HepG2 (cell line): ENCODE results near the gene C19orf85. TPM values are rescaled to one million over a fixed set of nuclear protein-coding genes. Genes with fewer than 3 reads are reported as not detected.

Source experiments
- ATAC-seq: fragments of 200-7000 bp; cut with Tn5 transposase; 3 replicates; pipeline ENCODE4 v1.9.1; 2020; ENCODE audit warnings: mild to moderate bottlenecking, moderate library complexity
- BruUV-seq: library from RNA; stranded (reverse); fragments of 400-500 nt; replicated peaks from 2 replicates; lab custom pipeline; 2021; lab: Mats Ljungman, UMichigan
- CTCF ChIA-PET: fragments of 300-600 bp; formaldehyde crosslinking; extraction: SDS; loops from one replicate; lab custom pipeline; 2021; ENCODE audit warnings: low total read pairs, inconsistent platforms, low intra/inter-chr PET ratio; lab: Yijun Ruan, JAX
- POLR2A ChIA-PET: fragments of 350-600 bp; sonication (Branson Sonifier 250); formaldehyde crosslinking; loops from one replicate; lab custom pipeline; 2020; ENCODE audit warnings: antibody characterized with exemption, inconsistent platforms; lab: Yijun Ruan, JAX
- DNase-seq: peaks from one replicate; pipeline ENCODE4 v3.0.0-alpha.2; 2015; ENCODE audit warnings: low spot score
- FAIRE-seq: peaks from 3 replicates; lab custom pipeline; 2011; peaks lifted over from hg19 to GRCh38; lab: Jason Lieb, UNC
- H2AFZ ChIP-seq: one replicate; pipeline ENCODE4 v1.6.1; 2011; ENCODE audit warnings: low read length, inconsistent platforms
- H3K27ac ChIP-seq: fragments of 300-600 bp; 3 replicates; pipeline ENCODE4 v1.8.0; 2011; ENCODE audit warnings: mixed run types, mild to moderate bottlenecking, mixed read lengths, low read length, inconsistent platforms; ENCODE audit not compliant: insufficient read depth; ENCODE audit errors: extremely low read length
- H3K27me3 ChIP-seq, 2 experiments: fragments of 200-600 bp in 1 of 2; 2 replicates in 1 of 2; 3 replicates in 1 of 2; pipeline versions ENCODE4 v1.6.0 to v1.8.0; 2011; ENCODE audit warnings: low read length in 2 of 2, mild to moderate bottlenecking in 2 of 2, moderate library complexity in 2 of 2, inconsistent platforms in 1 of 2; ENCODE audit not compliant: insufficient read depth in 2 of 2, control insufficient read depth in 1 of 2
- H3K36me3 ChIP-seq, 2 experiments: fragments of 200-600 bp in 1 of 2; replicated peaks in 1 of 2; 2 replicates in 1 of 2; 3 replicates in 1 of 2; pipeline versions ENCODE4 v1.5.1 to v1.8.0; 2011; ENCODE audit warnings: low read length in 2 of 2, inconsistent platforms in 1 of 2; ENCODE audit not compliant: insufficient read depth in 2 of 2, control insufficient read depth in 1 of 2
- H3K4me1 ChIP-seq: 2 replicates; pipeline ENCODE4 v1.5.1; 2012; ENCODE audit warnings: low read length, inconsistent platforms; ENCODE audit not compliant: insufficient read depth
- H3K4me2 ChIP-seq: 2 replicates; pipeline ENCODE4 v1.6.0; 2011; ENCODE audit warnings: low read depth, low read length, inconsistent platforms
- H3K4me3 ChIP-seq, 3 experiments: fragments of 200-600 bp in 1 of 3; sonication (generic), shearing (Covaris generic) in 1 of 3; replicated peaks in 1 of 3; 2 replicates each; pipeline ENCODE4 v1.5.1; 2011 to 2016; ENCODE audit warnings: low read length in 3 of 3, inconsistent platforms in 2 of 3, low read depth in 2 of 3, mild to moderate bottlenecking in 2 of 3, control low read depth in 1 of 3, mixed read lengths in 1 of 3; ENCODE audit not compliant: insufficient read depth in 1 of 3
- H3K79me2 ChIP-seq: one replicate; pipeline ENCODE4 v1.6.1; 2011; ENCODE audit warnings: low read length, inconsistent platforms; ENCODE audit not compliant: insufficient read depth
- H3K9ac ChIP-seq: 2 replicates; pipeline ENCODE4 v1.6.0; 2011; ENCODE audit warnings: mild to moderate bottlenecking, low read depth, low read length, inconsistent platforms; ENCODE audit not compliant: insufficient read depth
- H3K9me3 ChIP-seq: 2 replicates; pipeline ENCODE4 v1.5.1; 2012; ENCODE audit warnings: mild to moderate bottlenecking, low read length
- H4K20me1 ChIP-seq: 2 replicates; pipeline ENCODE4 v1.6.0; 2011; ENCODE audit warnings: inconsistent platforms, mild to moderate bottlenecking, low read length, moderate library complexity; ENCODE audit not compliant: insufficient read depth
- GABPA ChIP-seq, 2 experiments: IDR thresholded peaks; 2 replicates each; pipeline ENCODE4 v1.6.1; 2011 to 2016; ENCODE audit warnings: low read depth in 2 of 2, low read length in 1 of 2, missing biosample characterization in 1 of 2, missing genetic modification characterization in 1 of 2
- GATA4 ChIP-seq: sonication (generic); IDR thresholded peaks from 2 replicates; pipeline ENCODE4 v1.6.1; 2016; ENCODE audit warnings: antibody characterized with exemption, low read depth, borderline replicate concordance
- GFI1 ChIP-seq: sonication (generic); formaldehyde crosslinking; IDR thresholded peaks from 2 replicates; pipeline ENCODE4 v1.5.0; 2020; ENCODE audit warnings: missing genetic modification reagents, mild to moderate bottlenecking, borderline replicate concordance
- HNF4A ChIP-seq: sonication (generic); formaldehyde crosslinking; IDR thresholded peaks from 2 replicates; pipeline ENCODE4 v1.4.0; 2020; ENCODE audit warnings: missing genetic modification reagents
- KDM1A ChIP-seq: IDR thresholded peaks from 2 replicates; pipeline ENCODE4 v1.6.1; 2016; ENCODE audit warnings: missing compliant biosample characterization
- MTA3 ChIP-seq: sonication (generic); formaldehyde crosslinking; IDR thresholded peaks from 2 replicates; pipeline ENCODE4 v1.4.0; 2020; ENCODE audit warnings: missing genetic modification reagents
- NCOA5 ChIP-seq: sonication (generic); formaldehyde crosslinking; IDR thresholded peaks from 2 replicates; pipeline ENCODE4 v1.4.0; 2020; ENCODE audit warnings: missing genetic modification reagents
- RBM39 ChIP-seq: fragments of 200-400 bp; formaldehyde crosslinking; IDR thresholded peaks from one replicate; pipeline ENCODE4 v1.6.1; 2018; ENCODE audit warnings: antibody characterized with exemption, mild to moderate bottlenecking, low read depth, low read length; ENCODE audit not compliant: poor library complexity, severe bottlenecking
- RFXANK ChIP-seq: IDR thresholded peaks from 2 replicates; pipeline ENCODE4 v1.6.1; 2016
- SPEN ChIP-seq: sonication (generic); formaldehyde crosslinking; IDR thresholded peaks from 2 replicates; pipeline ENCODE4 v1.5.1; 2020; ENCODE audit warnings: low read depth, mild to moderate bottlenecking, missing genetic modification reagents
- TOE1 ChIP-seq: sonication (generic); formaldehyde crosslinking; IDR thresholded peaks from 2 replicates; pipeline ENCODE4 v1.4.0; 2020; ENCODE audit warnings: mild to moderate bottlenecking, missing genetic modification reagents
- U2AF1 ChIP-seq: fragments of 200-400 bp; formaldehyde crosslinking; optimal IDR thresholded peaks from 2 replicates; pipeline ENCODE3; 2017; ENCODE audit warnings: mild to moderate bottlenecking, low read depth, low read length
- ZNF253 ChIP-seq: sonication (generic); formaldehyde crosslinking; IDR thresholded peaks from 2 replicates; pipeline ENCODE4 v1.8.0; 2022; ENCODE audit warnings: mild to moderate bottlenecking, missing genetic modification reagents, borderline replicate concordance
- ZNF33B ChIP-seq: sonication (generic); formaldehyde crosslinking; IDR thresholded peaks from 2 replicates; pipeline ENCODE4 v1.5.1; 2020; ENCODE audit warnings: mild to moderate bottlenecking, missing genetic modification reagents
- ZNF441 ChIP-seq: sonication (generic); formaldehyde crosslinking; IDR thresholded peaks from 2 replicates; pipeline ENCODE4 v1.7.0; 2021; ENCODE audit warnings: missing genetic modification reagents, borderline replicate concordance
- ZNF678 ChIP-seq: sonication (generic); formaldehyde crosslinking; IDR thresholded peaks from 2 replicates; pipeline ENCODE4 v1.4.0; 2020; ENCODE audit warnings: mild to moderate bottlenecking, missing genetic modification reagents
- ZNF891 ChIP-seq: sonication (generic); formaldehyde crosslinking; IDR thresholded peaks from 2 replicates; pipeline ENCODE4 v1.5.0; 2020; ENCODE audit warnings: mild to moderate bottlenecking, missing genetic modification reagents
- WGBS: methylation state at CpG from one replicate; pipeline ENCODE4 v1.1.6; 2017; ENCODE audit warnings: low lambda C conversion rate; 5-methylcytosine and 5-hydroxymethylcytosine counted together
- in situ Hi-C: cut with HindIII; loops from 2 replicates; pipeline ENCODE4 v1.10.0; 2017; ENCODE audit warnings: low pct_unique_long_range_greater_than_20kb; ENCODE audit not compliant: extremely low pct_ligation_motif_present
- intact Hi-C: fragments of 100-400 bp; cut with micrococcal nuclease; formaldehyde crosslinking; loops from one replicate; pipeline ENCODE4 v1.10.0; 2022; ENCODE audit not compliant: unreplicated experiment
- polyA plus RNA-seq, 8 experiments: library from polyadenylated mRNA; depleted of rRNA in 3 of 8; stranded (reverse) in 7 of 8; unstranded in 1 of 8; fragments of >200 nt; fragmentation: Illumina TruSeq in 4 of 8; extraction: Trizol in 4 of 8; gene quantifications; 2 replicates each; pipeline versions ENCODE4 v1.2.1 to v1.2.3, GENCODE V29; 2011 to 2016; ENCODE audit warnings: low read depth in 4 of 8, missing spikeins in 1 of 8, mixed read lengths in 1 of 8; ENCODE audit not compliant: insufficient read depth in 1 of 8
- total RNA-seq, 5 experiments: library from RNA; depleted of rRNA; stranded (reverse); fragments of >200 nt; fragmentation: Illumina TruSeq; extraction: Trizol; gene quantifications; 2 replicates each; pipeline ENCODE4 v1.2.3, GENCODE V29; 2016; ENCODE audit warnings: low read depth in 1 of 5

Gene C19orf85
- total and polyA plus RNA-seq, 2 of the 13 experiments (the other 11 are each of a cell fraction or from before 2014, with no cell fraction given) = not detected

DNA sequence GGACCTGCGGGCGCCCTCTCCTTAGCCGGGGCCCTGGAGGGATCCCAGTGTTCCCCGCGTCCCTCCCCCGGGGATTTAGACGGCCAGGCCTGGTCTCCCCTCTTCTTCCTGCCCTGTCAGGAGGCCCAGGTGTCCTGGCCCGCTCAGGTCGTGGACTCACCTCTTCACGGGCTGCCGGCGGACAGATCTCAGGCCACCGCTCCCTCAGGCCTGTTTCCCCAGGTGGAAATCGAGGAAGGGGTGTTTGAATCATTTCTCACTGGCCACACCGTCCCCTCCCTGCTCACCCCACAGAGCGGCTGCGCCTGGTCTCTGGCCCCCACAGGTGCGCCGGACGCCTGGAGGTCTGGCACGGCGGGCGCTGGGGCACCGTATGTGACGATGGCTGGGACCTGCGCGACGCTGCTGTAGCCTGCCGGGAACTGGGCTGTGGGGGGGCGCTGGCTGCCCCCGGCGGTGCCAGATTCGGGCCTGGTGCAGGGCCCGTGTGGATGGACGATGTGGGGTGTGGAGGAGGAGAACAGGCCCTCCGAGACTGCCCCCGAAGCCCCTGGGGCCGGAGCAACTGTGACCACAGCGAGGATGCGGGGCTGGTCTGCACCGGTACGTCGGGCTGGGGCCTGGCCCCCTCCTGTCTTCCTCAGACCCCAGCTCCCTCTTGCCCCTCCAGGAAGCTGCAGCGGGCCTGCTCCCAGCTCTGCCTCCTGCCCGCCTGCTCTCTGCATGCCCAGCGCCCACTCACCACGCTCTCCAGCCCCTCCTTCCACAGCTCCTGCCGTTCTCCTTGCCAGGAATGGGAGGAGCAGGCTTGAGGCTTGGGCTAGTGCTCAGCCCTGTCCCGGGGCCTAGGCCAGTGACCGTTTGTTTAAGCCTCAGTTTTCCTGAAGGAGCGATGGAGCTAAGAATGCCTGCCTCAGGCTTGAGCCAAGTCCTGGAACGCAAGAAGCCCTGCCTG lies 26.2 kb upstream of the C19orf85 start (continued):
- TF ChIP-seq GABPA (IDR thresholded peaks at IDR 0.05; ENCODE audit: low read depth, low read length) = no peak
- no peak for TF ChIP-seq GABPA (CRISPR knock-in tag; IDR thresholded peaks at IDR 0.05; ENCODE audit: low read depth)

DNA sequence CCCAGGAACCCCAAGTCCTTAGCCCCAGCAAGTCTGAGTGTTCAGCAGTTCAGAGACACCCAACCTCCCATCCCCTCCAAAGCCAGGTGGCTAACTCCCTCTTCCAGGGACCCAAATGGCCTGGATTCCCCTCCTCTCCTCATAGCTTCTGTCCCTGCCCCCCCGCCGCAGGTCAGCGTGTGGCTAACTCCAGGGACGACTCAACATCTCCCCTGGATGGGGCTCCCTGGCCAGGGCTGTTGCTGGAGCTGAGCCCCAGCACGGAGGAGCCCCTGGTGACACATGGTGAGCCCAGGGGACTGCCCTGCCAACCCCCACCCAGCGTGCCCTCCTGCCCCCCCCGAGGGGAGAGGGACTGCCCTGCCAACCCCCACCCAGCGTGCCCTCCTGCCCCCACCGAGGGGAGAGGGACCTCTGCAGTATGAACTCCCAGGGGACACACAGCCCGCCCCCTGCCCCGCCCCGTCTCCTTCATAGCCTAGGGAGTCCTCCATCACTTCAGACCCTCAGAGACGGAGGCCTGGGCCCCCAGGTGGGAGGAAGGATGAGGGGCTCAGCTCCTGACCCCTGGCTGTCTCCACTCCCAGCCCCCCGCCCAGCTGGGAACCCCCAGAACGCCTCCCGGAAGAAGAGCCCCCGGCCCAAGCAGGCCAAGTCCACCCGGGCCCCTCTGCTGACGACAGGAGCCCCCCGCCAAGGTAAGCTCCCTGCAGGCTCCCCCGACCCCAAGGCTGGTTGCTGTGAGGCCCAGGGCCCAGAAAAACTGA lies 25.3 kb upstream of the C19orf85 start:
- H3K4me1 ChIP-seq = peaks cover 33% of the 10 kb centered on the region
- intact Hi-C loops = no loop called here
- no peak overlapping the region for H3K9ac ChIP-seq
- H3K4me2 ChIP-seq = no peak overlapping the region
- in situ Hi-C loops = no loop called here
- no peaks in the 10 kb centered on the region for H3K36me3 ChIP-seq
- H3K79me2 ChIP-seq = no peaks in the 10 kb centered on the region
- H3K9me3 ChIP-seq = no peaks in the 10 kb centered on the region
- FAIRE-seq (no peak), DNase-seq (no peak), ATAC-seq (no peak)
- ChIA-PET POLR2A (no interaction called here), CTCF (no interaction called here)
- H4K20me1 ChIP-seq = no peaks in the 10 kb centered on the region
- 8% methylated on average over 4 of the region's 21 CpGs for WGBS
- TF ChIP-seq KDM1A (CRISPR knock-in tag) (no peak), TOE1 (CRISPR knock-in tag) (no peak), RFXANK (CRISPR knock-in tag) (no peak), HNF4A (no peak), GFI1 (no peak), ZNF33B (CRISPR knock-in tag) (no peak), NCOA5 (CRISPR knock-in tag) (no peak), ZNF253 (CRISPR knock-in tag) (no peak), GATA4 (no peak), SPEN (no peak), ZNF441 (no peak), MTA3 (CRISPR knock-in tag) (no peak), U2AF1 (no peak), RBM39 (no peak), ZNF891 (CRISPR knock-in tag) (no peak), ZNF678 (no peak)
- H2AFZ ChIP-seq = no peak overlapping the region
- no peak overlapping the region for H3K4me3 ChIP-seq
- BruUV-seq = no TSS peak
- peaks cover 16 to 52% of the 10 kb centered on the region in 2 experiments for H3K27me3 ChIP-seq
- no peak overlapping the region for H3K27ac ChIP-seq
